Activated CD4-positive, alpha-beta memory T cell treated with anti-CD3 and anti-CD28 coated beads for 36 hours (primary cell): ENCODE measurements around the gene C1orf94. TPM values are rescaled to one million over a fixed set of nuclear protein-coding genes. Genes with fewer than 3 reads are reported as not detected.

Source experiments
- CTCF ChIA-PET: fragments of 350-600 bp; sonication (Branson Sonifier 250); formaldehyde crosslinking; loops from one replicate; lab custom pipeline; 2021; ENCODE audit warnings: antibody characterized with exemption, inconsistent platforms; lab: Charles Lee
- POLR2A ChIA-PET: fragments of 350-600 bp; sonication (Branson Sonifier 250); formaldehyde crosslinking; loops from one replicate; lab custom pipeline; 2021; ENCODE audit warnings: antibody characterized with exemption; lab: Charles Lee
- DNase-seq: peaks from one replicate; pipeline ENCODE4 v3.0.0-alpha.2; 2020
- H3K27ac Mint-ChIP-seq: one replicate; pipeline ENCODE4 v1.8.0; 2021; ENCODE audit warnings: mixed read lengths
- H3K27me3 Mint-ChIP-seq: one replicate; pipeline ENCODE4 v1.8.0; 2021; ENCODE audit warnings: mixed read lengths
- H3K36me3 Mint-ChIP-seq: one replicate; pipeline ENCODE4 v1.8.0; 2021; ENCODE audit warnings: mixed read lengths
- H3K4me1 Mint-ChIP-seq: one replicate; pipeline ENCODE4 v1.8.0; 2021; ENCODE audit warnings: low read depth, mixed read lengths
- H3K4me3 Mint-ChIP-seq: one replicate; pipeline ENCODE4 v1.8.0; 2021; ENCODE audit warnings: mild to moderate bottlenecking, mixed read lengths
- H3K9me3 Mint-ChIP-seq: one replicate; pipeline ENCODE4 v1.8.0; 2021; ENCODE audit warnings: mixed read lengths
- intact Hi-C: fragments of 100-400 bp; cut with micrococcal nuclease; formaldehyde crosslinking; loops from one replicate; pipeline ENCODE4 v1.15.1; 2023
- total RNA-seq, 2 experiments: library from RNA; stranded (reverse); gene quantifications; one replicate each; pipeline ENCODE4 v1.2.3, GENCODE V29; 2021

Gene C1orf94
- total RNA-seq, 2 experiments from 2014 or later, result not detected

GRCh38 chr1:34147301-34147700, 29.4 kb upstream of the C1orf94 start:
- H3K36me3 Mint-ChIP-seq, result no peaks in the 10 kb centered on the region
- no peaks in the 10 kb centered on the region for H3K4me1 Mint-ChIP-seq
- ChIA-PET CTCF (no interaction called here), POLR2A (no interaction called here)
- no peak for DNase-seq
- no peaks in the 10 kb centered on the region for H3K9me3 Mint-ChIP-seq
- intact Hi-C loops, result no loop called here
- peaks cover 4% of the 10 kb centered on the region for H3K27me3 Mint-ChIP-seq
- no peak overlapping the region for H3K27ac Mint-ChIP-seq
- no peak overlapping the region for H3K4me3 Mint-ChIP-seq

- Mint-ChIP-seq H3K4me3 (no peak overlapping the region), H3K27ac (no peak overlapping the region), H3K4me1 (no peaks in the 10 kb centered on the region), H3K27me3 (peaks cover 9% of the 10 kb centered on the region), H3K9me3 (no peaks in the 10 kb centered on the region), H3K36me3 (no peaks in the 10 kb centered on the region)
- intact Hi-C loops, result no loop called here
- DNase-seq, result no peak
- ChIA-PET POLR2A (no interaction called here), CTCF (no interaction called here)
Measured at GRCh38 chr1:34149501-34149900, 27.2 kb upstream of the C1orf94 start.

GRCh38 chr1:34153246-34153645, 23.5 kb upstream of the C1orf94 start:
- Mint-ChIP-seq H3K9me3 (no peaks in the 10 kb centered on the region), H3K4me1 (no peaks in the 10 kb centered on the region)

GRCh38 chr1:34155860-34156259, 20.8 kb upstream of the C1orf94 start:
- no peaks in the 10 kb centered on the region for H3K4me1 Mint-ChIP-seq
- no peaks in the 10 kb centered on the region for H3K36me3 Mint-ChIP-seq
- POLR2A ChIA-PET, result no interaction called here
- intact Hi-C loops, result no loop called here
- no peak overlapping the region for H3K4me3 Mint-ChIP-seq
- no peaks in the 10 kb centered on the region for H3K9me3 Mint-ChIP-seq
- DNase-seq, result no peak
- H3K27me3 Mint-ChIP-seq, result peaks cover 15% of the 10 kb centered on the region
- CTCF ChIA-PET, result no interaction called here
- H3K27ac Mint-ChIP-seq, result no peak overlapping the region

More at GRCh38 chr1:34153246-34153645, 23.5 kb upstream of the C1orf94 start:
- no peak overlapping the region for H3K27ac Mint-ChIP-seq
- CTCF ChIA-PET, result no interaction called here
- H3K27me3 Mint-ChIP-seq, result peaks cover 10% of the 10 kb centered on the region
- no peaks in the 10 kb centered on the region for H3K36me3 Mint-ChIP-seq
- no peak for DNase-seq
- intact Hi-C loops, result no loop called here
- no peak overlapping the region for H3K4me3 Mint-ChIP-seq
- POLR2A ChIA-PET, result no interaction called here

- Mint-ChIP-seq H3K9me3 (no peaks in the 10 kb centered on the region), H3K4me1 (no peaks in the 10 kb centered on the region), H3K27ac (no peak overlapping the region), H3K27me3 (peaks cover 24% of the 10 kb centered on the region), H3K36me3 (no peaks in the 10 kb centered on the region), H3K4me3 (no peak overlapping the region)
- CTCF ChIA-PET, result no interaction called here
- POLR2A ChIA-PET, result no interaction called here
- intact Hi-C loops, result no loop called here
- DNase-seq, result no peak
Measured at GRCh38 chr1:34156739-34157138, 20.0 kb upstream of the C1orf94 start.

GRCh38 chr1:34162852-34163766, 13.6 kb upstream of the C1orf94 start:
- Mint-ChIP-seq H3K27me3 (peaks cover 51% of the 10 kb centered on the region), H3K4me1 (peaks cover 6% of the 10 kb centered on the region), H3K9me3 (no peaks in the 10 kb centered on the region), H3K27ac (no peak overlapping the region), H3K4me3 (peak overlapping the region; percentile 20), H3K36me3 (no peaks in the 10 kb centered on the region)
- CTCF ChIA-PET, result interaction anchor here (0.7 to 1.3 kb wide), 4 partner anchors 17 to 580 kb away, joined by 3 to 6 read pairs (median 4); no protein-coding TSS in a partner anchor
- peak; percentile 56 for DNase-seq
- intact Hi-C loops, result loop anchor here (5.0 kb wide), 1 partner anchor 531 kb away; no protein-coding TSS in a partner anchor
- POLR2A ChIA-PET, result no interaction called here

- H3K27me3 Mint-ChIP-seq, result peaks cover 53% of the 10 kb centered on the region
- H3K36me3 Mint-ChIP-seq, result no peaks in the 10 kb centered on the region
- peaks cover 6% of the 10 kb centered on the region for H3K4me1 Mint-ChIP-seq
- ChIA-PET POLR2A (no interaction called here), CTCF (interaction anchor here (1.0 to 1.3 kb wide), 2 partner anchors 18 to 530 kb away, joined by 5 to 6 read pairs; no protein-coding TSS in a partner anchor)
- no peaks in the 10 kb centered on the region for H3K9me3 Mint-ChIP-seq
- intact Hi-C loops, result loop anchor here (5.0 kb wide), 1 partner anchor 532 kb away; no protein-coding TSS in a partner anchor
- H3K27ac Mint-ChIP-seq, result no peak overlapping the region
- H3K4me3 Mint-ChIP-seq, result no peak overlapping the region
- DNase-seq, result peak; percentile 13
Measured at GRCh38 chr1:34163792-34164731, 12.6 kb upstream of the C1orf94 start.

GRCh38 chr1:34164771-34165391, 11.8 kb upstream of the C1orf94 start, which contains the start of gene CSMD2:
Gene CSMD2, minus strand, starts transcription at chr1:34165230. Its CDS starts 133 bp downstream, at chr1:34165097.
- intact Hi-C loops, result loop anchor here (5.0 kb wide), 1 partner anchor 533 kb away; no protein-coding TSS in a partner anchor
- Mint-ChIP-seq H3K27me3 (peaks cover 49% of the 10 kb centered on the region), H3K4me1 (peaks cover 6% of the 10 kb centered on the region), H3K9me3 (no peaks in the 10 kb centered on the region), H3K27ac (no peak within 1 kb of the TSS), H3K4me3 (no peak within 1 kb of the TSS), H3K36me3 (no peaks in the 10 kb centered on the region)
- CTCF ChIA-PET, result no interaction called here
- POLR2A ChIA-PET, result no interaction called here
- DNase-seq, result no peak

GRCh38 chr1:34165422-34165921, 11.2 kb upstream of the C1orf94 start:
- H3K4me3 Mint-ChIP-seq, result no peak overlapping the region
- POLR2A ChIA-PET, result no interaction called here

GRCh38 chr1:34166191-34166624, 10.5 kb upstream of the C1orf94 start:
- intact Hi-C loops, result no loop called here
- no peaks in the 10 kb centered on the region for H3K36me3 Mint-ChIP-seq
- ChIA-PET POLR2A (no interaction called here), CTCF (no interaction called here)
- H3K4me3 Mint-ChIP-seq, result no peak overlapping the region
- no peak overlapping the region for H3K27ac Mint-ChIP-seq
- H3K9me3 Mint-ChIP-seq, result no peaks in the 10 kb centered on the region
- no peak for DNase-seq
- H3K27me3 Mint-ChIP-seq, result peaks cover 53% of the 10 kb centered on the region
- H3K4me1 Mint-ChIP-seq, result peaks cover 6% of the 10 kb centered on the region

More at GRCh38 chr1:34165422-34165921, 11.2 kb upstream of the C1orf94 start:
- CTCF ChIA-PET, result no interaction called here
- intact Hi-C loops, result no loop called here
- peaks cover 6% of the 10 kb centered on the region for H3K4me1 Mint-ChIP-seq
- no peak overlapping the region for H3K27ac Mint-ChIP-seq
- H3K36me3 Mint-ChIP-seq, result no peaks in the 10 kb centered on the region
- no peaks in the 10 kb centered on the region for H3K9me3 Mint-ChIP-seq
- no peak for DNase-seq
- H3K27me3 Mint-ChIP-seq, result peaks cover 53% of the 10 kb centered on the region

- POLR2A ChIA-PET, result no interaction called here
- intact Hi-C loops, result no loop called here
- no peak overlapping the region for H3K27ac Mint-ChIP-seq
- no peaks in the 10 kb centered on the region for H3K36me3 Mint-ChIP-seq
- CTCF ChIA-PET, result no interaction called here
- H3K9me3 Mint-ChIP-seq, result no peaks in the 10 kb centered on the region
- H3K4me3 Mint-ChIP-seq, result no peak overlapping the region
- H3K4me1 Mint-ChIP-seq, result peaks cover 6% of the 10 kb centered on the region
- no peak for DNase-seq
- peaks cover 52% of the 10 kb centered on the region for H3K27me3 Mint-ChIP-seq
Measured at GRCh38 chr1:34166625-34167361, 9.9 kb upstream of the C1orf94 start.
